HG02970 (cell line): Measurements from ENCODE around the gene CDH11.

ENCODE experiments used
- ATAC-seq: cut with Tn5 transposase; IDR thresholded peaks from one replicate; pipeline ENCODE4 v1.9.1; 2021; ENCODE audit warnings: mild to moderate bottlenecking, moderate library complexity, moderate number of reproducible peaks; ENCODE audit not compliant: unreplicated experiment, low FRiP score

Gene CDH11

DNA sequence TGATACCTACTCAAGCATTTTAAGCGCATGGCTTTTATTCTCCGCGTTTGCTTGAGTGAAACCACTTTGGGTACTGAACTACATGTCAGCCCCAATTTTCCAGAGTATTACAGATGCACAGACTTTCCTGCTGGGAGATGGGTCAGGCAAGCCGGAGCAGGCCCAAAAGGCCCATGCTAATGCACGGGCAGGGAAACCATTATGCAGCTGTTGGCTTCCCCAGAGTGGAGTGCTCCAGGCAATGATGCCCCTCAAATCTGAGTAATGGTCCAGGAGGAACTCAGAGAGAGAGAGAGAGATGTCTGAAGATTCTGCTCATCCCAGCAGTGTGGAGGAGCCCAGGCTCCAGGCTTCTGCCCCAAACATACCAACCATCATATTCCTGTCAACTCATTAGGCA lies 80.2 kb downstream of the CDH11 start:
- no peak for ATAC-seq

DNA sequence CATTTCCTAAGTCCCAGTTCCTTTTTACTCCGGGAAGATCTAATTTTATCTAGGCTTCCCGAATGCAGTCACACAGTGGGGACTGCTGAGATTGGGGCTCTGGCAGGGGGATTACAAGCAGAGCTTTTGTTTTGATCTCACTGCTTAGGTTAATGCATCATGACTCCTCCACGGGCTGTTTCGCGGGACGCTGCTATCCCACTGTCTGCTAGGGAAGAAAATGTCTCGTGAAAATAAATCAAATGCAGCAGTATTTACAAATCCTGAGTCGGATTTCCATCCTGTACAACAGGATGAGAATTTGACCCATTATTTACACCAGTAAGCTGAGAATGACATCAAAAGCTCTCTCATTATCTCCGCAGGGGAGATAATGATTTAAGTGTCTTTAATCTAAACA lies 83.8 kb downstream of the CDH11 start:
- ATAC-seq, result no peak

DNA sequence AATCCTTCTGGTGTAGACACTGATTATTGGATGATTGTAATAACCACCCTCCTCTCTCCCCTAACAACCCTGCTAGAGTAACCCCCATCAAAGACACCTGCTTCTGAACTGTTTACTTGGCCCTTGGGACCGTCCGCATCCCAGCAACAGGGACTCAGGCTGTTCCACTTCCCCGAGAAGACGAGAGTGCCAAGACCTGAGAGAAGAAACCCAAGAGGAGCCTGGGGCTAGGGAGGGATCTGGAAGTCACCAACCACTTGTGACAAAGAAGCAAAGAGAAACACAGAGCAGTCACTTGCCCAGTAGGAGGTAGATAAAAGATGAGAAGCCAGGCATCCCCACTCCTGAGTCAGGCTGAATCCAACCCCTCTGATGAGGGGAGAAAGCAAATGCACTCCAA lies 84.3 kb downstream of the CDH11 start:
- ATAC-seq, result no peak

DNA sequence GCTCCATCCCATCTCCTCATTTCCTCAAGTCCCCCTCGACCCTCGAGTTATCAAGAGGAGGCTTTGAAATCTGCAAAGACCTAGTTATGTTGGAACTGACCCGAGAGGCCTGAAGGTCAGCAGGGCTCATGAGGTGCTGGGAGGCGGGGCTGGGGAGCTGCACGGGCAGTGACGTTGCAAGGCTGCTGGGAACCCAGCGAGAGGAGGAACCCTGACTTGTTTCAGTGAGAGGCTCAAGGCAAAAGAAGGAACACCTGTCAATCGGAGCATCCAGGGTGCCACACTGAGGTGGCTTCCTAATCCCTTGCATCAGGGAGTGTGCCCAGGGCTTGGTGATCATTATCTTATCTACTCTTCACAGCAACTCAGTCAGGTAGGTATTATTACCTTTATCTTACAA lies 86.9 kb downstream of the CDH11 start:
- ATAC-seq, result no peak

DNA sequence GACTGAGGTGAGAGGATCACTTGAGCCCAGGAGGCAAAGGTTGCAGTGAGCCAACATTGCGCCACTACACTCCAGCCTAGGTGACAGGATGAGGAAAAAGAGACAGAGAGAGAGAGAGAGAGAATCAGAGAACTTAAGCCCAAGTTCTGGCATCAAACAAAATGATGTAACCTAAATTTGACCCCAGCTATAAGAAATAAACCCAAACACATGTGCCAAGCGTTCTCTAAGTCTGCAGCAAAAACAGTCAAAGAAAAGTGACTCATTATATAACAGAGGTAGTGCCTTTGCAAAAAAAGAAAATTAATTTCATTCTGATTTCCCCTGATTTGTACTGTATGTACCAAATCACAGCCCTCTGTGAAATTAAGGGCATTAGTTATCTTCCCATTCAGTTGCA lies 89.5 kb downstream of the CDH11 start:
- ATAC-seq, result no peak

DNA sequence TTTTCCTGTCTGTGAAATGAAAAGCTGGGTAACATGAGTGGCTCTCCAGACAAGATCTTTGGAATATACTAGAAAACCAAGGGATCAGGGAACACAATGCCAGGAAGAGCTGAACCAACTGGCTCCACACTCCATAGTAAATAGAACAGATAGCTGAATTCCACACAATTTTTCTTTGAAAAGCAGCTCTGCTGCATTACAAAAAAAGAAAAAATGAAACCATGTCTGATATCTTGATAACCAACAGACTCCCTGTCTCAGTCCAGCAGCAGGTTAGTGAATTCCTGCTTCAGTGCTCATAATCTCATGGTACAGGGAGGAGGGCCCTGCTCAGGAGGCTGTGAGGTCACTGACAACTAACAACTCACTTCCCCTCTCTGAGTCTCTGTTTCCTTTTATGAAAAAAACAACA lies 97.1 kb downstream of the CDH11 start:
- ATAC-seq, result no peak

DNA sequence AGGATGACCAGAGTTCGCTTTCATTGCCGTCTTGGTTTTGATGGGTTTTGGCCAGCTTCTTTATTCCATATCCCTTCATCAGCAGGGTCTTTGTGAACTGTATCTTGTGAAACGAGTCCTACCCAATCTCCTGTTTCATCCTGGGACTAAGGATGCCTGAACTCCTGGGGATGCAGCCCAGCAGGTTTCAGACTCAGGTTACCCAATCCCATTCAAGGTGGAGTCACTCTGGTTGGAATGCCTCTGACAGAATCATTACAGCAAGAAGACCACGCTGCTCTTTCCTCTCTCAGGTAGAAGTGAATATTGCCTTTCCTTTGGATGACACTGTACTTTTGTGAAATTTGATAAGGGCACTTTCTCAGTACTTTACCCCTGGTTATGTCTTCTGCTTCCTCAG lies 98.1 kb downstream of the CDH11 start:
- ATAC-seq, result no peak

DNA sequence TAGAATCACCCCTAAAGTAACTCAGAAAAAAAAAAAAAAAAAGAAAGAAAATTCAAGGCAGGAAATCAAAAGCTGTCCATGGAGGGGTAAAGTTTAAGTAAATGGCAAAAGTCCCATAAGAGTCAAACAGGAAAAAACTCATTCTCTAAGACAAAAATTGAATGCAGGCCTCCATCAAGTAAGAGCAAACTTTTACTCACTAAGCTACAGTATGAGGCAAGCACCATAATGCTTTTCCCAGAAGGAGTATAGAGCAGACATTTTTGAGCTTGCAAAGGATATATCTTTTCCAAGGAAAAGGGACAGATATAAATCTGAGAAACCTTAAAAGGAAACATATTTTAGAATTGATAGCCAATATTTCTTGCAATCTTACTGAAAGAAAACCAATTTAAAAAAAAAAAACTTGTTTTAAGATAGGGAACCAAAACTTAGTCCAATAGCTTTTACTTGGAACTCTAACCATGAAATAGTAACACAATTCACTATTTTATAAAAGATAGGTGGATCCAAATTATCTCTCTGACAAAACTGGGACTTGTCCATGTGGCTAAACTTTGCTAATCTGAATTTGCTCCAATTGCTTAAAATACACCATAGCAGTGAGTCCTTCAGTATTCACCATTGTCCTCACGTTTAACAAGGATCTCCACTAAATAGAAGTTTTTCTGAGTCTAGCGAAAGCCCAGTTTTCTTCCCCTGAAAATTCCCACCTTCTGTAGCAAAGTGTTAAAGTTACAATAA lies 99.8 kb downstream of the CDH11 start:
- no peak for ATAC-seq

DNA sequence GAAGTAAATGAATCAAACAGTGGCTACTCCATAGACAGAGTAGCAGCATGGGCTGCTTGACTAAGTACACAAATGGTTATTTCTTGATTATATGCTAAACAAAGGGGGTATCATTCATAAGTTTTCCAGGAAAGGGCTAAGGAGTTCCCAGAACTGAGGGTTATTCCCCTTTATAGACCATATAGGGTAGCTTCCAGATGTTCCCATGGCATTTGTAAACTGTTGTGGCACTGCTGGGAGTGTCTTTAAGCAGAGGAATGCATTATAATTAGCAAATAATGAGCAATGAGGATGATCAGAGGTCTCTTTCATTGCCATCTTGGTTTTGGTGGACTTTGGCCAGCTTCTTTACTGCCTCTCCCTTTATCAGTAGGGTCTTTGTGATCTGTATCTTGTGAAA lies 105.1 kb downstream of the CDH11 start:
- ATAC-seq, result no peak

DNA sequence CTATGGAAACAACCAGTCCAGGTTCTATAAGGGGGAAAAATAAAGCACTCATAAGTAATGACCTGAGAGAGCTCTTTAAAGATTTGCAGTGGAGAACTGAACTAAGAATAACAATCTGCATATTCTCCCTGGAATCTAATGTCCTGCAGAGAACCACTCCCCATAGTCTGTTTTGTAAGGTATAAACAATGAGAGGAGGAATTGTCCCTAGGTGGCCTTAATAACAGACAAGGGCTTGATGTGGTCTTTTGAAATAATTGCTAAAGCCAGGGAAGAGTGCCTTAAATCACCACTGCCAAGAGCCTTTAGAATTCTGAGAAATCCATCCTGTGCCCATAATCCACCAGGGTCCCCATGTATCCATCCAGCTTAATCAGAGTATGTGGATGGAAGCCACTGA lies 106.3 kb downstream of the CDH11 start:
- no peak for ATAC-seq

DNA sequence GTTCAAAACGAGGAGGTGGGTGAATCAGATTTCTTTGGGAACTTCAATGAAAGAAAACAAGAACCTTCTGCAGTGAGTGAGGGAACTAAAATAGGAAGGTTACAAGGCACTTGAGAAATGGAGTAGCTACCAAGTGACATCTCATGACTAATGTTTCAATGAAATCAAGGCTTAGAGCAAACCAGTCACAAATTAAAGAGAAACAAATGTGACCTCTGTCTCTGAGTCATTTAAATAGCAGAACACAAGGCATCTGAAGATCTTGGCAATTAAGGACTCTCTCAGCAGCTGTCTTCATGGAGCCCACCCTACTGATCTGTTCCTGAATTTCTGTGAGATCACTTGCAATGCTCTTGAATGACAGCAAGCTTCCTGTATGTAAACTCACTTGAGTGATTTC lies 109.5 kb downstream of the CDH11 start:
- no peak for ATAC-seq

DNA sequence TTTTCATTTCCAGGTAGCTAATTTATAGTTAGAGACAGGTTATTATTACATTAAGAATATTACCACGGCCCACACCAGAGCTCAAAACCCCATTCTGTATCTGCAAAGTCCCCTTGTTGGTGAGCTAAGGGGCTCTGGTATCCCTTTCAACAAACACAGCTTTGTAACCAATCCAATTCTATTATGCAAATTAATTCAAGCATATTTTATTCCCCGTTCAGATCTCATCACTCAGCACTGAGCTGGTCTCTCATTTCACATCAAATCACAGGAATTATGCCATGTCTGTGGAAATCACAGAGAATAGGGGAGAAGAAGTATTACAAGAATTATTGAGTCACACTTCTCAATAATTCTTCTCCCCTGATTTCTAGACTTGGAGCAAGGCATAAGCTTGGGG lies 111.7 kb downstream of the CDH11 start:
- no peak for ATAC-seq

DNA sequence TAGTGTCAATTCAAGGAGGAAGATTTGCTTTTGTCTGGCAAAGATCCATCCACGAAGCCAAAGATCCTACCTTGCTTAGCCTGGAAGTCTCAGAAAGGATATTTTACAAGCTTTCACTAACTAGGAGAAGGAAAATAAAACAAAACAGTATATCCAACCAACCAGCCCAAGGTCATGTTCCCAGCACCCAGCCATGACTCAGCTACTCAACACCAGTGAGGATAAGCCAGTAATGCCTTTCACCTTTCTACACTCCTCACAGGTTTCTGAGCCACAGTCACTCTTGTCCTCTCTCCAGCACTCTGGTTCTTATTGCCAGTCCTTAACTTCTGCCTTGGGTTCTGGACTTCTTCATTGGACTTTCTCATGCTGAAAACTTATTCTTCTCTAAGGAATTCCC lies 116.2 kb downstream of the CDH11 start:
- no peak for ATAC-seq

DNA sequence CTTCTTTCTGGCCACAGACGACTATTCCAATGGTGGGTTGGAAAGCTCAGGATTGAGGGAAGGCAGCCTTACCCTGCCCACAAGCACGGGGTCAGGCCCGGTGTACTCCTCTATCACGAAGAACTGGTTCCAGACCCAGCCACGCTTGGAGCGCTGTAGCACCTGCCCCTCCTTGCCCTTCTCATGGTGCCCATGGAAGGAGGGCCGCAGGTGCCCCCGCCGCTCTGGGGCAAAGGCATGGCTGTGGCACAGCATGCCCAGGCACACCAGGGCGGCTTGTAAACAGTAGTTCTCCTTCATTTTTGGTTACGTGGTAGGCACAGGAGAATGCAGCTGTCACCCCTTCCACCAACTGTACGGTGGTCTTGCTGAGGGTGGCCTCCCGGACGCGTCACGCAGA lies 117.3 kb downstream of the CDH11 start:
- ATAC-seq, result no peak

DNA sequence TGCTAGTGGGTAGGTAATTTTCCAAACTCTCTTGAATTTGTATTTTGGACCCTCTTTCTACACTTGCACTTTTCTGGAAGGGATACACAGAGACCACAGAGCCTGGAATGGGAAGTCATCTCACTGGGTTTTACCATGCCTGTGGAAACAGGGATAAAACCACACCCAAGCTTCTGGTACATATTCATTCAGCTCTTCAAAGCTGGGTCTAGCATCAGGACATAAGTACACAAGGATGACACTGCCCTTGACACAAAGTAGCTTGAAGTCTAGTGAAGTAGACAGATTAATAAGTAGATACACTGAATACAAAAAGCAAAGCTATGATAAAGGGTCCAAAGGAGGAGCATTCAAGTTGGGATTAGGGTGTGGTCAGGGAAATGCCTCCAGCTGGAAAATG lies 118.2 kb downstream of the CDH11 start:
- no peak for ATAC-seq

DNA sequence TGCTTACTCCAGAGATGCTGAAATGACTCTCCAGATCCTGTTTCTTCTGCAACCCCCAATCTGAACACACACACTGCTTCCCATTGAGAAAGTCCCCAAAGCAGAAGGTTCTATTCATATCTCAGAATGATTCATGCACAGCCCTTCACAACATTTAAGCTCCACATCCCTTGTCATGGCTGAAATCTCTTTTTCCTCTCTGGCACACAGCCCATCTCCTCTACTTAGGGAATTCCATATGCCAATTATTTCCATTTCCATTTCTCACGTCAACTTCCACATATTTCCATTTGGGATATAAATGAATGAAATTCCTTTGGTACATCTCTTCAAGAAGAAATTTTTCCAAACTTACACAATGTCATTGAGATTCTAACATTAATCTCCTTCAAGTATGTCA lies 119.6 kb downstream of the CDH11 start:
- ATAC-seq, result no peak

DNA sequence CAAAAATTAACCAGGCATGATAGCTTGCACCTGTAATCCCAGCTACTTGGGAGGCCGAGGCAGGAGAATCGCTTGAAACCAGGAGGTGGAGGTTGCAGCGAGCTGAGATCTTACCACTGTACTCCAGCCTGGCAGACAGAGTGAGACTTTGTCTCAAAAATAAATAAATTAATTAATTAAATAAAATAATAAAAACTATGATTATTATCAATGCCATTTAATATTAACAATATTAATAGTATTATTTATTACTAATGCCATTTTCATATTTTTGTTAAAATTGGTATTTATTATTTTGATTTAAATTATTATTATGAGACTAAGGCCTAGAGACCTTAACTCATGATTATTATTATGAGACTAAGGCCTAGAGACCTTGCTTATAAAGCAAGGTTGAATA lies 121.2 kb downstream of the CDH11 start:
- ATAC-seq, result no peak

DNA sequence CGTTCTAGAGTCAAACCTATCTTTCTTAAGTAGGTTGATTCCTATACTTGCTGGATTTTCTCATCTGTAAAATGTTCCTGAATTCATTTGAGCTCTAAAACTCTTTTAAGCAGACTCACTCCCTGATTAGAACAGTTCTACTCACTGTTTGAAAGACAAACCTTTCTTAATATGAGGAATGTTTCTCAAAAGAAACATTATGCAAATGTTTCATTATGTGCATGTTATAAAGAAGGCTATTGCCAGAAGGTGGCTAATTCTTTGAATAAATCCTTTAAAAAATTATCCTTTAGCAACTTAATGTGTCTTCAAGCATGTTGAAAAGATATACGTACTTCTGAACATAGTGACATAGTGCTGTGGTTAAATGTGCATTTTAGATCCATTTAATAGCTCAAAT lies 124.1 kb downstream of the CDH11 start:
- ATAC-seq, result no peak

DNA sequence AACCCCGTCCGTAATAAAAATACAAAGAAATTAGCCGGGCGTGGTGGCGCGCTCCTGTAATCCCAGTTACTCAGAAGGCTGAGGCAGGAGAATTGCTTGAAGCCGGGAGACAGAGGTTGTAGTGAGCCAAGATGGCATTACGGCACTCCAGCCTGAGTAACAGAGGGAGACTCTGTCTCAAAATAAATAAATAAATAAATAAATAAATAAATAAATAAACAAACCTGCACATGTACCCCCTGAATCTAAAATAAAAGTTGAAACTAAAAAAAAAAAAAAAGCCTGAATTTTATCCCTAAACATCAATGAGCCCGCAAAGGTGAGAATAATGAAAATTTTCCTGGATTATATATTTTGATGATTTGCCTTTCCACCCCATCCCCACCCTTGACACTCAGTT lies 124.7 kb downstream of the CDH11 start:
- ATAC-seq, result no peak

DNA sequence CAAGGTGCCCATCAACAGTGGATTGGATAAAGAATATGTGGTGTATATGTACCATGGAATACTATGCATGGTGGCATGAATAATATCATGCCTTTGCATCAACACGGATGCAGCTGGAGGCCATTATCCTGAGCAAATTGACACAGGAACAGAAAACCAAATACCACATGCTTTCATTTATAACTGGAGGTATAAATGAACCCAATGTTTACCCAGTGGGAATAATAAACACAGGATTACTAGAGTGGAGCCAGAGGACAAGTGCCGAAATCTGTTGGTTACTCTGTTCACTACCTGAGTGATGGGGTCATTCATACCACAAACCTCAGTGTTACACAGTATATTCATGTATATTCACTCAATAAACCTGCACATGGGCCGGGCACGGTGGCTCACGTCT lies 125.2 kb downstream of the CDH11 start:
- ATAC-seq, result no peak

DNA sequence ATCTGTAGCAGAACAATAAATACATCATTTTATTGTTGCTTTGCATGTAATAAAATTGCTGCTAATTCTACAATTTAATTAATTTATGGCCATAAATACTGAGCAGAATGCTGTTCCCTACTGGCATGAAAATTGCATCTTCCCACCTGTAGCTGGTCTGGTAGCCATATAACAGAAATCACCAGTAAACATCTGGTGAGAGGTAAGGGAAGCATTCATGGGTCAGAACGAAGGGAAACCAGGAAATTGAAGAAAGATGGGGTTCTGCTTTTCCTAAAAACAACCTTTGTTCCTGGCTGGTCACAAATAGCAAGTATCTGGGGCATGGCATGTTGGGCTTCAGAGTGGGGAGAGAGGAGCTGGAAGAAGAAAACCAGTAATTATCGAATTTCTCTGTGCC lies 128.4 kb downstream of the CDH11 start:
- ATAC-seq, result no peak

DNA sequence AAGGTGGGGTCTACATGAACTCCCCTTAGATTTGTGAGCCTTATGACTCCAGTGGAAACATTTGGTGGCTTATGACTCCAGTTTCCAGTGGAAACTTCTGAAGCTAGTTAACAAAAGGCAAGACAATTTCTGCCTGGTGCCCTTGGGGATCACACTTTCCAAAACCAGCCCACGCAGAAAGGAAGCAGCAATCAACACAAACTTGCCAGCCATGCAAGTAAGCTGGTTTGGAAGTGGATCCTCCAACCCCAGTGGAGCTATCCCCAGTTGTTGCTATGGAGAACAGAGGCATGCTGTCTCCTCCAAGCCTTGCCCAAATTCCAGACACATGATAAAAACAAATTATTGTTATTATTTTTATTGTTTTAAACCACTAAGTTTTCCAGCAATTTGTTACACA lies 130.9 kb downstream of the CDH11 start:
- ATAC-seq, result no peak

DNA sequence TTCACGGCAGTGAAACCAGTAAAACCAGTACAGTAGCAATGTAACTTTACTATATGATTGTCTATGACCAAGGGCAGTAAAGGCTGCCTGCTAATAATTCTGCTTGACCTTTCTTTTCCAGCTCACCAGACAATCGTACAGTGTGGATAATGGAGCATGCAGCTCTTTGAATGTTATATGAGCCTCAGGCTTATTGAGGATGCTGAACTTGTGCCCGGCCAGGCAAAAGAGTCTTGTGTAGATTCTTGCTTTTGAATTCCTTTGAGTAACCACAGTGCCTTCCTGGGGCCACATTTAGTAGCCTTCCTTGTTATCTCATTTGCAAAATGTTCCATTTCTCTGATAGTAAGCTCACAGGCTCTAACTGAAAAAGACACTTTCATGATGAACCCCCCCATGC lies 131.8 kb downstream of the CDH11 start:
- no peak for ATAC-seq
